HG03045 (cell line): ENCODE results near the gene MAGEA11.
"Not testable (repeated sequence)": the region's sequence is repeated elsewhere in the genome, so short reads cannot be mapped to it uniquely, and the experiment has no call there.

Source experiments
- ATAC-seq: cut with Tn5 transposase; IDR thresholded peaks from one replicate; pipeline ENCODE4 v1.9.1; 2021; ENCODE audit warnings: mild to moderate bottlenecking, moderate library complexity; ENCODE audit not compliant: unreplicated experiment

MAGEA11 gene

DNA sequence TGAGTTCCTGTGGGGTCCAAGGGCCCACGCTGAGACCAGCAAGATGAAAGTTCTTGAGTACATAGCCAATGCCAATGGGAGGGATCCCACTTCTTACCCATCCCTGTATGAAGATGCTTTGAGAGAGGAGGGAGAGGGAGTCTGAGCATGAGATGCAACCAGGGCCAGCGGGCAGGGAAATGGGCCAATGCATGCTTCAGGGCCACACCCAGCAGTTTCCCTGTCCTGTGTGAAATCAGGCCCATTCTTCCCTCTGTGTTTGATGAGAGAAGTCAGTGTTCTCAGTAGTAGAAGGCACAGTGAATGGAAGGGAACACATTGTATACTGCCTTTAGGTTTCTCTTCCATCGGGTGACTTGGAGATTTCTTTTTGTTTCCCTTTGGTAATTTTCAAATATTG lies 4.8 kb downstream of the MAGEA11 start:
- ATAC-seq, result no peak

GRCh38 chrX:149717803-149718202 lies 5.9 kb downstream of the MAGEA11 start:
- ATAC-seq, result no peak

GRCh38 chrX:149718757-149719156 lies 6.9 kb downstream of the MAGEA11 start:
- ATAC-seq, result no peak

GRCh38 chrX:149720021-149720689 lies 8.3 kb downstream of the MAGEA11 start:
- no peak for ATAC-seq

GRCh38 chrX:149721241-149721640 lies 9.4 kb downstream of the MAGEA11 start:
- ATAC-seq, result not testable (repeated sequence)

DNA sequence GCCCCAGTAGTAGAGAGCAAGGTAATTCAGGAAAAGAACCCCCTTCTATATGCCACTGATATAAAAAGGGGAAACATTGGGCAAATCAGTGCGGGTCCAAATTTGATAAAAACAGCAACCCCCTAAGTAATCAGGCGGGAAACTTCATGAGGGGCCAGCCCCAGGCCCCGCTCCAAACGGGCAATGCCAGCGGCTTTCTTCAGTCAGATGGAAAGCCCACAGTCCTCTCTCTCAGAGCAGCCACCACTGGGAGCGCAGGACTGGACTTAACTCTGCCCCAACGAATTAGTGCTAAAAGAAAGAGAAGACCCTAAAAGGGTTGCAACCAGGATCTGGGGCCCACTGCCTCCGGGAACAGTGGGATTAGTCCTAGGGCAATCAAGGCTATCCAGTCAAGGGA lies 9.9 kb downstream of the MAGEA11 start:
- no peak for ATAC-seq

DNA sequence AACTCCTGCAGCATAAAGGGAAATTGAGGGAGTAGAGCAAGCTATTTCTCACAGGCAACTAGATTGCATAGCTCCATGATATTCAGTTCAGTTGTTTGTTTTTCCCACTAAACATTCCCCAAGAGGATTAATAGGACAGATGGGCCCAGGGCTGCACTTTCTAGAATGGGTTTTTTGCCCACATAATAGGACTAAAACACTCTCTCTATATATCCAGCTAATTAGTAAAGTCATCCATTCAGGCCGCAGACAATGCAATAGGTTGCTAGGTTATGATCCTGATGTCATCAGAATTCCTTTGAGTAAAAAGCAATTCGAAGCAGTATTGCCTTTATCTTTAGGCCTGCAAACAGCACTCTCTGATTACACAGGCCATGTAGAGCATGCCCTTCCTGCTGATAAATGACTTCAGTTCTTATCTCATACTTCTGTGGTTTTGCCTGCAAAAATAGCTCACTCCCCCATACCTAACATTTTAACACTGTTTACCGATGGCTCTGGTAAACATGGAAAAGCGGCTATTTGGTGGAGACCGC lies 11.8 kb downstream of the MAGEA11 start:
- not testable (repeated sequence) for ATAC-seq

- not testable (repeated sequence) for ATAC-seq
These were observed 15.4 kb downstream of the MAGEA11 start for GRCh38 chrX:149727308-149727707.

DNA sequence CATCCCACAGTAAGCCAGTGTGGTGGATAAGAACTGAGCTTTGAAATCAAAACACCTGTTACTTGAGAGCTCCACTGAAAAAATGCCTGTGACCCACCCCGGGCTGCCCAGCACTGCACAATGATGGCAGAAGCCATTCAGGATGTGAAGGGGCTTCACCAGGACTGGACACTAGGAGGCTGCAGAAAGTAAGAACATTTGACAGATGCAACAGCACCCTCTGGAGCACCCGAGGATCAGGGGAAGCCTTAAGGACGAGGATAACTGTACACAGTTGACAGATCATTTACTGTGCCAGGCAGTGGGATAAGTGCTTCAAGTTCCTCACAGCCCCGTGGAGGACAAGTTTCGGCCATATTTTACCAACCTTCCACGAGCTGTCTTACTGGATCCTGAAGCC lies 30.4 kb downstream of the MAGEA11 start:
- not testable (repeated sequence) for ATAC-seq

DNA sequence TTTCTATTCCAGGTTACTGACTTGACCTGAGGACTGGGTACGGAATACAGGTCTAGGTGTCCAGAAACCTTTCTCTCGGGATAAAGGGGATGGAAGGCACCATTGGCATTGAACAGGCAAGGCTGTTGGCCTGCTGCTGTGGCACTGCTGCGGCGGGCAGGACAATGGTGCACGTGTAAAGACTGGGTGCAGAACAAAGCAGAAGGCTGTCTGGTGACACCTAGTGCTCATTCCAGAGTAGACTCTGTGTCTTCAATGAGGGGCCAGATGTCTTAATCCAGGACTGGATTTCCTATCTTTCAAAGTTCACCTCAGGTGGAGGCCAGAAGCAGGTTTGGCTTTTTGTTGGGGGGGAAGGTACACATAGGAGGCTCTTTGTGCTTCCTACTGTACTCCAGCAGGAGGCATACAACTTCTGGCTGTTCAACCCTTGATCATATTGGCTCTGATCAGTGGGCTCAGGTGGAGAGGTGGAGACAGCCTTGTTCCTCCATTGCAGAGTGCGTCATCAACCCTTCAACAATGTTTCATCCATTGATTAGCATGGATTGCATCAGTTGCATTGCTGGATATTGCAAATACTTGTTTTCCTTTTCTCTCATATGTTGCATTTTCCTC lies 34.6 kb downstream of the MAGEA11 start:
- not testable (repeated sequence) for ATAC-seq

DNA sequence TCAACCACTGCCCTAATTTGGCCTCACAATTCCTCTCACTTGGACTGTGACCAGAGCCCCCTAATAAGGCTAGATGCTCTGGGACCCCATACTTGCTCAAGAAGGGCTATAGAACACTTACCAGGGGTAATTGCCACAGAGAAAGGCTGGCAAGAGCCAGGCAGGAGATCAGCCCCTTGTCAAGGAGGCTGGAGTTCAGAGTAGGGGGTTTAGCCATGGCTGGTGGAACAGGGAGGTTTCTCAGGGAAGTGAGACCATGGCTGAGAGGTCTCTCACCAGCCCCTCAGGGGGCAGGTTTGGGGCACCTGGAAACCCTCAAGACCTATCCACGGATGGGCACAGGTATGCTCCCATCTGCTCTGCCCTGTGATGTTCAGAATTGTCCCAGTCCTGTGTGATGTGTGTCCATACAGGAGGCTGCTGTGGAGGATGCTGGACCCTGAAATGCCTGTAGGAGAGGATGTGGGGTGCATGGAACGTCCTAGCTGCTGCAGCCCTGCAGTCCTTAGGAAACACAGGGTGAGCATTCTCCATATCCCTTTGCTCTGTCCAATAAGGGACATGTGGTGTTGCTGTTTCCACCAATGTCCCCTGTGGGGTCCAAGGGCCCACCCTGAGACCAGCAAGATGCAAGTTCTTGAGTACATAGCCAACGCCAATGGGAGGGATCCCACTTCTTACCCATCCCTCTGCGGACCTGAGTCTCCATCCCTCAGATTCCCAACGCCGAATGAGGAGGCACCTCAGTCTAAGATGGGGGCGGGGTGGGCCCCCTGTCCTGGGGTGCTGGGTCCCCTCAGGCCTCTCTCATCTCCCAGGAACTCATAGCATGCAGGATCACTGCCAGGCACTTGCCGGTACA lies 45.6 kb downstream of the MAGEA11 start:
- no peak for ATAC-seq

DNA sequence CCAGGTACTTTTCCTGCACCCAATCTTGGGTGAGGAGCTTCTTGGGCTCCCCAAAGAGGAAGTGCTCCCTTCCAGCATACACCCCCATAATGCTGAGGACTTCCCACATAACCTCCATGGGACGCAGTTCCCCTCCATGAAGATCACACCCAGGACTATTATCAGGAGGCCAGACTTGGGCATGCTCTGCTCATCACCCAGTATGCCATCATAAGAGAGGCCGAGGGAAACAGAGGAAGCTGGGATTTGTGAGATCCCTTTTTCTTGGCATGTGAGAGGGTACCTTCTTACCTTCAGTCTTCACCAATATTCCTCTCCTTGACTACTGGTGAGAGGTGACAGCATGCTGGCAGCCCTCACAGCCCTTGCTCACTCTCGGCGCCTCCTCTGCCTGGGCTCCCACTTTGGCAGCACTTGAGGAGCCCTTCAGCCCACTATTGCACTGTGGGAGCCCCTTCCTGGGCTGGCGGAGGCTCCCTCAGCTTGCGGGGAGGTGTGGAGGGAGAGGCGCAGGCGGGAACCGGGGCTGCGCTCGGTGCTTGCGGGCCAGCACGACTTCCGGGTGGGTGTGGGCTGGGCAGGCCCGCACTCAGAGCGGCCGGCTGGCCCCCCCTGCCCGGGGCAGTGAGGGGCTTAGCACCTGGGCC lies 46.3 kb downstream of the MAGEA11 start:
- no peak for ATAC-seq

- ATAC-seq, result not testable (repeated sequence)
These were observed 46.8 kb downstream of the MAGEA11 start for GRCh38 chrX:149758715-149759078.

- ATAC-seq, result no peak
These were observed 48.0 kb downstream of the MAGEA11 start for GRCh38 chrX:149759824-149760223.

- ATAC-seq, result no peak
These were observed 49.1 kb downstream of the MAGEA11 start for GRCh38 chrX:149760965-149761364.

DNA sequence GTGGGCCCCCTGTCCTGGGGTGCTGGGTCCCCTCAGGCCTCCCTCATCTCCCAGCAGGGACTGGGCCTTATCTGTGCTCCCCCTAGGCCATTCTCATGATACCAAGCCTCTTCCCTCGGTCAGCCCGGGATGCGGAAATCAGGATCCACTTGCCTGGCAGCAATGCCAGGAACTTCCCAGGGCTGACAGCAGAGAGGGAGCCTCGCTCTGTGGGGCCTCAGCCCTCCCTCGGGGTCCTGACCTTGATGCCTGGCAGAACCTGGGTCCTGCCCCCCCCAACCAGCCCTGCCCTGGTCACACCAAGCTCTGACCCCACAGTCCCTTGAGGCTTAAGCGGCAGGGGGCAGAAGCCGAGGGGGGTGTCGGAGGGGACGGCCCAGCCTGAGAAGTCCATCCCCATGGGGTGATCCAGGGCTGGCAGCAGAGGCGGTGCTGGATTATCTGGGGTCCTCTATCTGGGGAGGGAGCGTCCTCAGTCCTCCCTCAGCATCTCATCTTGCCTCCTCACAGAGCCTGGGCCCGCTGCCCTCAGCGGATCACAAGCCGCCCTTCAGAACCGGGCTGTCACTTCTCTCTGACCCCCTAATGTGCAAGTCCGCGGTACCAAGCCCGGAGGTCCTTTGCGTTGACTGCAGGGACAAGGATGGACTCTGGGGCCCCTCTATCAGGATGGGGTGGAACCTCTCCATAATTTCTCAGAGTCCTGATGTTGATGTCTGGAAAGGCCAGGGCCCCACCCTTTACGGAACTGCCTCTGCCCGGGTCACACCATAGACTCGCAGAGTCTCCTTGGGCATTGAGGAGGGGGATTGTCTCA lies 50.2 kb downstream of the MAGEA11 start:
- ATAC-seq, result not testable (repeated sequence)

DNA sequence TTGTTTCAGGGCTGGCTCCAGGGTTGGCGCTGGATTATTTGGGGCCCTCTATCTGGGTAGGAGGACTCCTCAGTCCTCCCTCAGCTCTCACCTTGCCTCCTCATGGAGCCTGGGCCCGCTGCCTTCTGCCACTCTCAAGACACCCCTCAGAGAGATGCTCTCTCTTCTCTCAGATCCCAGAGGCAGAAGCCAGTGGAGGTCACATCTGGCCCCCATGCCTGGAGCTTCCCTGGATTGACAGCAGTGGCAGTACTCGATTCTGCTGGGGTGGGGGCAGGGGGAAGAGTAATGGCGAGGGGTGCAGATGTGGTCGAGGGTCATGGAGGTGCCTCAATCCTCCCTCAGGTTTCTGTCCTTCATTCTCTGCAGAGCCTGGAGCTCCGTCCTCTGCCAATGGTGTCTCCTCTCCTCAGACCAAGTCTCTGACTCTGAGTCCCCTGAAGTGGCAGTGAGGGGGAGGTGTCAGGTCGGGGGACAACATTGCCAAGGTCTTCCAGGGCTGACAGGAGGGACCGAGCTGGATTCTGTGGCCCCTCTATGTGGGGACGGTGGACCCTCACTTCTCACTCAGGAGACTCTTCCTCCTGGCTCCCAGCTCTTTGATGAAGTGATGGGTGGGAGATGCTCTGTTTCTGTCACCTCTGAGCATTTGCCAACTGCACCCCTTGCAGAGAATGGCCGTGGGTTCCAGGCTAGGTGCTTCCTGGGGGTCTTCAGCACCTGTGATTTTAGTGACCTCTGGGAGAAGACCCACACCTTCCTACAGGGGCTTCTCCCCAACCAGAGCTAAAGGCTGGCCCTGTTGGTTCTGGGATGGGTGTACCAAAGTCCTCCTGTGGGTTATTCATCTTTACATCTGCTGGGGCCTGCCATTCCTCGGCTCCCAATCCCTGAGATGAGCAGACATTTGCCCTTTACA lies 51.1 kb downstream of the MAGEA11 start:
- no peak for ATAC-seq
